Hair follicle dermal papilla cell (primary cell): ENCODE data around the gene TMEM178B. TPM values are rescaled to one million over a fixed set of nuclear protein-coding genes. Genes with fewer than 3 reads are reported as not detected.

Experiments
- small RNA-seq: library from RNA; depleted of rRNA; stranded (forward); fragments of <200 nt; gene quantifications from one replicate; pipeline ENCODE3, GENCODE V24; 2012
- total RNA-seq: library from RNA; depleted of rRNA; stranded (reverse); fragments of >200 nt; gene quantifications from 2 replicates; pipeline ENCODE4 v1.2.3, GENCODE V29; 2012

TMEM178B gene
- total RNA-seq = under 0.01 TPM in 2 replicates

GRCh38 chr7:141073641-141074161, at the start of gene TMEM178B:
TSS of gene TMEM178B (plus strand) at chr7:141074064.

Small RNAs within 50 kb of the gene (small RNA-seq; reads per million reads assigned to genes)
- not detected for gene AC006362.1
- gene RNU4-74P = not detected

Other genes with a start within 250 kb of the TMEM178B start
- 28.1 and 33.4 TPM in 2 replicates for gene BRAF, start 149.1 kb upstream of the TMEM178B start, total RNA-seq
- gene MRPS33, start 59.1 kb upstream of the TMEM178B start, total RNA-seq = 12.5 and 13.0 TPM in 2 replicates